Right atrium auricular region (tissue), 2 donors: ENCODE data around the gene TBCCD1. TPM values are rescaled to one million over a fixed set of nuclear protein-coding genes. Genes with fewer than 3 reads are reported as not detected.
"Not testable (repeated sequence)": the region's sequence is repeated elsewhere in the genome, so short reads cannot be mapped to it uniquely, and the experiment has no call there.

ENCODE experiments used
- DNase-seq: peaks from one replicate; pipeline ENCODE4 v3.0.0-alpha.2; 2019; ENCODE audit warnings: low spot score
- H3K27ac ChIP-seq, 2 donors: fragments of 200-600 bp; sonication (generic); 1 replicate in 1 of 2; 2 replicates in 1 of 2; pipeline ENCODE4 v1.5.1; 2016 to 2019
- H3K27me3 ChIP-seq, 2 donors: fragments of 200-600 bp; sonication (generic); one replicate each; pipeline versions ENCODE4 v1.5.1 to v1.6.0; 2017 to 2019
- H3K36me3 ChIP-seq: fragments of 200-600 bp; sonication (generic); one replicate; pipeline ENCODE4 v1.5.1; 2016
- H3K4me1 ChIP-seq, 2 donors: fragments of 200-600 bp; sonication (generic); one replicate each; pipeline versions ENCODE4 v1.5.1 to v1.6.0; 2017 to 2019
- H3K4me3 ChIP-seq, 2 donors: fragments of 200-600 bp; sonication (generic); 1 replicate in 1 of 2; 2 replicates in 1 of 2; pipeline ENCODE4 v1.5.1; 2017 to 2019; ENCODE audit warnings: mild to moderate bottlenecking in 1 of 2, moderate library complexity in 1 of 2
- H3K9me3 ChIP-seq, 2 donors: fragments of 200-600 bp; sonication (generic); one replicate each; pipeline ENCODE4 v1.5.1; 2019
- CTCF ChIP-seq, 2 donors: fragments of 200-600 bp; sonication (generic); IDR thresholded peaks; one replicate each; pipeline ENCODE4 v1.5.1; 2019; ENCODE audit warnings: antibody characterized with exemption in 2 of 2
- total RNA-seq, 2 donors: library from RNA; depleted of rRNA; stranded (reverse); fragments of >200 nt; gene quantifications; one replicate each; pipeline ENCODE4 v1.1.0, GENCODE V29; 2016

TBCCD1 gene
- total RNA-seq, 2 donors from 2014 or later, result 8.6 to 10.3 TPM

DNA sequence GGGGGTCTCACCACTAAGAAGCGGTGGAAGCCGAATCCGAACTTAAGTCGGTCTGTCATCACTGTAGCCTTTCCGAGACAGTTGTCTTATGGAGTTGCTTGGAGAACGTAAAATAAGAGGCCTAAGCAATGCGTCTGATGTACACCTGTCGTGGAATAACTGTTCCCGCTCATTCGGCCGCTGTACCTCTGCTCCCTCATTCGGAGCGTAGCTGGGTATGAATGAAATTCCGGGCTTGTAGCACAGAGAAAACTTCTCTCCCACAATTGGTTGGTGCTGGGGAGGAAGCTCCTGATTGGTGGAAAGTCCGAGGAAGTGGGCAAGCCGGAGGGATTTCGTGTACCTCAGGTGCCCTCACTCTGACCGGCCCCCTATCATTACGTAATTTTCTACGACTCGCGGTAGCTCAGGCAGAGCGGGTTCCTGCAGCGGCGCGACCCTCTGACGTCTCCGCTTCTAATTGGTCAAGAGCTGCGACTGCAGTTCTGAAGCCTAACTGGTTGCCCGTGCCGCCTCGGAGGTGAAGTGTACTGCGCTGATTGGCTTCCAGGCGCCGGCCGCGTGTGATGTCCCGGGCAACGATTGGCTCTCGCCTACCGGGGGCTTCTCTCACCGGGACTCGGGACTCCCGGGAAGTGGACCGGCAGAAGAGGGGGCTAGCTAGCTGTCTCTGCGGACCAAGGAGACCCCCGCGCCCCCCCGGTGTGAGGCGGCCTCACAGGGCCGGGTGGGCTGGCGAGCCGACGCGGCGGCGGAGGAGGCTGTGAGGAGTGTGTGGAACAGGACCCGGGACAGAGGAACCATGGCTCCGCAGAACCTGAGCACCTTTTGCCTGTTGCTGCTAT is 3.2 kb upstream of the TBCCD1 start, which contains the start of gene DNAJB11:
TSS of gene DNAJB11 (plus strand) at position 625 of the 845 bp plus-strand sequence. CDS start at position 803, 178 bp downstream.
- Histone ChIP-seq H3K9me3 (no peaks in the 10 kb centered on the region), H3K4me1 (peaks cover 0 to 44% of the 10 kb centered on the region in 2 donors), H3K4me3 (peak within 1 kb of the TSS; percentile 92 to 98), H3K27me3 (no peaks in the 10 kb centered on the region), H3K27ac (peak within 1 kb of the TSS; percentile 95 to 96), H3K36me3 (peaks cover 1% of the 10 kb centered on the region)
- peak; percentile 100 for DNase-seq
- no peak for TF ChIP-seq CTCF (IDR thresholded peaks at IDR 0.05)

DNA sequence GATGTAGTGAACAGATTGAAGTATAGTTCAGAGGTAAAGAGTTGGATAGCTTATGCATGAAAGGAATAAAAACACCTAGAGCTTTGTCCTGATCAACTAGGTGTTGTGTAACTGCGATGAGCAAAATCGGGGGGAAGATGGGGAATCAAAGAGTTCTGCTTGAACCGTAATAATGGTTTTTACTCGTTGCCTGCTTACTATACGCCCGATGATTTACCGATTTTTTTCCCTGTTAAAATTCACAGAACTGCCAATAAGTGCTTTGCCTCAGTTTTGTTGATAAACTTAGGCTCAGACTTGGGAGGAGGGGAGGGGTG is 2.6 kb upstream of the TBCCD1 start:
- H3K9me3 ChIP-seq, result no peaks in the 10 kb centered on the region
- peaks cover 0 to 44% of the 10 kb centered on the region in 2 donors for H3K4me1 ChIP-seq
- H3K36me3 ChIP-seq, result no peaks in the 10 kb centered on the region
- peak overlapping the region; percentile 28 to 92 for H3K4me3 ChIP-seq
- no peaks in the 10 kb centered on the region for H3K27me3 ChIP-seq
- H3K27ac ChIP-seq, result peak overlapping the region; percentile 42 to 71
- TF ChIP-seq CTCF (IDR thresholded peaks at IDR 0.05), result no peak
- no peak for DNase-seq

DNA sequence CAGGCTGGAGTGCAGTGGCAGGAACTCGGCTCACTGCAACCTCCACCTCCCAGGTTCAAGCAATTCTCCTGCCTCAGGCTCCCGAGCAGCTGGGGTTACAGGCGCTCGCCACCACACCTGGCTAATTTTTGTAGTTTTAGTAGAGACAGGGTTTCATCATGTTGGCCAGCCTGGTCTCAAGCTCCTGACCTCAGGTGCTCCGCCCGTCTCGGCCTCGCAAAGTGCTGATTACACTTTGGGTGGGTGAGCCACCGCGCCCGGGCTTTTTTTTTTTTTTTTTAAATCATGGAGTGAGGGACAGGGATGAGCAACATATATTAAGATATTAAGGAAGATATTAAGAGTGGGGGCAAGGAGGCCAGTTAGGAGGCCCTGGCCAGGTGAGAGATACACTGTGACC is 2.2 kb upstream of the TBCCD1 start:
- H3K27ac ChIP-seq, result not testable (repeated sequence)
- H3K4me3 ChIP-seq, result peak overlapping the region in 1 of 2 donors; percentile 92
- H3K4me1 ChIP-seq, result peaks cover 0 to 44% of the 10 kb centered on the region in 2 donors

DNA sequence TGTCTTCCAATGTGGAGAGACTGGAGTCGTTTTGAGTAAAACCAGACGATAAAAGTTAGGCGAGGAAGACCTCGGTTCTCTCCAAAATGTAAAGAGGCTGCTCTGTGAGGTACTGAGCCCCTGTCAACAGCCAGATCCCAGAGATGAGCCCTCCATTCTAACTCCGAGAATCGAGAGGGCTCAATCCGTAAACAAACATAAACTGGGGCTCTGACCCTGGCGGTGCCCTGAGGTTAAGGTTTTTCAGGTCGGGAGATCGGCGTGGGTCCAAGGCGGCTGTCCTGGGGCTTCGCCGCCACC is 417 bp downstream of the TBCCD1 start:
- Histone ChIP-seq H3K36me3 (no peaks in the 10 kb centered on the region), H3K27me3 (no peaks in the 10 kb centered on the region), H3K4me1 (peaks cover 0 to 38% of the 10 kb centered on the region in 2 donors), H3K27ac (peak overlapping the region; percentile 84 to 89), H3K4me3 (peak overlapping the region; percentile 56 to 83), H3K9me3 (no peaks in the 10 kb centered on the region)
- no peak for TF ChIP-seq CTCF (IDR thresholded peaks at IDR 0.05)
- DNase-seq, result peak; percentile 60

More for the DNA sequence above, 2.2 kb upstream of the TBCCD1 start:
- not testable (repeated sequence) for H3K9me3 ChIP-seq, DNase-seq, H3K27me3 ChIP-seq, H3K36me3 ChIP-seq

DNA sequence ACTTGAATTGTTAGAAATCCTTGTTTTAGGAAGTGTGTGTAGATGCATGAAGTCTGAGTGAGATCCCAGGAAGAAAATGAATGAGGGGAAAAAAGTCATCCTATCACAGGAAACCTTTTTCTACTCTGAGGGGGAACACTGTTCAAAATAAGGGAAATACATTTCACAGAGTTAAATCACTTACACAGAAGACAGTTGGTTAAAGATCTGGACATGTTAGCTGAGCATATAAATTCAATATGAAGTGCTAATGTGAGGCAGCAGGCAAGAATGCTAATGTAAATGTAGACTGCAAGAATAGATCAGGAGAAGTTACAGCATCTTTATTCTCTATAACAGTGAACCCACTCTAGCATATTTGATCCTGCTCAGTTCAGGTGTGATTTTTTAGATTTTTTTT is 2.6 kb downstream of the TBCCD1 start:
- no peak for TF ChIP-seq CTCF (IDR thresholded peaks at IDR 0.05)
- H3K27me3 ChIP-seq, result no peaks in the 10 kb centered on the region
- no peak for DNase-seq
- peaks cover 0 to 26% of the 10 kb centered on the region in 2 donors for H3K4me1 ChIP-seq
- no peak overlapping the region for H3K27ac ChIP-seq
- H3K9me3 ChIP-seq, result no peaks in the 10 kb centered on the region
- no peak overlapping the region for H3K4me3 ChIP-seq
- no peaks in the 10 kb centered on the region for H3K36me3 ChIP-seq

- Histone ChIP-seq H3K9me3 (no peaks in the 10 kb centered on the region), H3K4me3 (no peak overlapping the region), H3K36me3 (peaks cover 78% of the 10 kb centered on the region), H3K4me1 (no peaks in the 10 kb centered on the region), H3K27me3 (no peaks in the 10 kb centered on the region), H3K27ac (no peak overlapping the region)
- no peak for TF ChIP-seq CTCF (IDR thresholded peaks at IDR 0.05)
- no peak for DNase-seq
These were observed 14.6 kb downstream of the TBCCD1 start for GRCh38 chr3:186552408-186553031.
